IMR-90 (cell line): Measurements from ENCODE around the gene RABEP2. TPM values are rescaled to one million over a fixed set of nuclear protein-coding genes. Genes with fewer than 3 reads are reported as not detected.

ENCODE experiments used
- ATAC-seq: fragments of 200-7000 bp; cut with Tn5 transposase; 2 replicates; pipeline ENCODE4 v1.9.1; 2020; ENCODE audit warnings: low read depth, mild to moderate bottlenecking, moderate library complexity
- BruUV-seq: library from RNA; stranded (reverse); fragments of 400-500 nt; replicated peaks from 2 replicates; lab custom pipeline; 2021; lab: Mats Ljungman, UMichigan
- CTCF ChIA-PET: fragments of 300-600 bp; formaldehyde crosslinking; extraction: SDS; loops from one replicate; lab custom pipeline; 2021; ENCODE audit warnings: antibody characterized with exemption; lab: Yijun Ruan, JAX
- POLR2A ChIA-PET: fragments of 300-600 bp; sonication (Branson Sonifier 250); formaldehyde crosslinking; loops from one replicate; lab custom pipeline; 2022; ENCODE audit warnings: antibody characterized with exemption; ENCODE audit not compliant: unreplicated experiment; lab: Charles Lee
- DNase-seq: peaks from one replicate; pipeline ENCODE4 v3.0.0; 2013
- H2AFZ ChIP-seq: replicated peaks from 2 replicates; pipeline ENCODE3; 2013; ENCODE audit warnings: low read length, mild to moderate bottlenecking; ENCODE audit not compliant: poor library complexity
- H2AK5ac ChIP-seq: 2 replicates; pipeline ENCODE4 v1.6.1; 2013; ENCODE audit warnings: low read depth, low read length, inconsistent platforms
- H2AK9ac ChIP-seq: replicated peaks from 2 replicates; pipeline ENCODE3; 2013; ENCODE audit warnings: mild to moderate bottlenecking, low read depth, low read length, moderate library complexity; ENCODE audit not compliant: poor library complexity
- H2BK120ac ChIP-seq: 2 replicates; pipeline ENCODE4 v1.6.1; 2013; ENCODE audit warnings: low read depth, low read length, inconsistent platforms
- H2BK15ac ChIP-seq: 3 replicates; pipeline ENCODE4 v1.6.1; 2013; ENCODE audit warnings: low read depth, low read length, inconsistent platforms
- H2BK20ac ChIP-seq: 2 replicates; pipeline ENCODE4 v1.6.1; 2013; ENCODE audit warnings: low read depth, mild to moderate bottlenecking, inconsistent platforms, low read length, moderate library complexity
- H2BK5ac ChIP-seq: 2 replicates; pipeline ENCODE4 v1.6.1; 2013; ENCODE audit warnings: mild to moderate bottlenecking, low read depth, low read length, inconsistent platforms; ENCODE audit not compliant: poor library complexity, severe bottlenecking
- H3K14ac ChIP-seq: replicated peaks from 2 replicates; pipeline ENCODE4 v1.6.1; 2013; ENCODE audit warnings: low read depth, low read length, inconsistent platforms
- H3K18ac ChIP-seq: 2 replicates; pipeline ENCODE4 v1.6.1; 2013; ENCODE audit warnings: low read depth, low read length, control low read depth
- H3K23ac ChIP-seq: 2 replicates; pipeline ENCODE4 v1.6.1; 2013; ENCODE audit warnings: low read depth, low read length, inconsistent platforms
- H3K27ac ChIP-seq: 2 replicates; pipeline ENCODE4 v1.5.1; 2013; ENCODE audit warnings: mild to moderate bottlenecking, control low read depth, low read length; ENCODE audit not compliant: insufficient read depth
- H3K27me3 ChIP-seq: 2 replicates; pipeline ENCODE4 v1.6.1; 2013; ENCODE audit warnings: low read length; ENCODE audit not compliant: control insufficient read depth, insufficient read depth
- H3K36me3 ChIP-seq: 2 replicates; pipeline ENCODE4 v1.6.1; 2013; ENCODE audit warnings: low read length, mixed read lengths; ENCODE audit not compliant: control insufficient read depth, insufficient read depth
- H3K4ac ChIP-seq: 2 replicates; pipeline ENCODE4 v1.6.1; 2013; ENCODE audit warnings: low read depth, low read length, inconsistent platforms
- H3K4me1 ChIP-seq: 2 replicates; pipeline ENCODE4 v1.6.1; 2013; ENCODE audit warnings: low read length, mixed read lengths; ENCODE audit not compliant: control insufficient read depth, insufficient read depth
- H3K4me2 ChIP-seq: 2 replicates; pipeline ENCODE4 v1.6.1; 2013; ENCODE audit warnings: low read depth, mild to moderate bottlenecking, control low read depth, low read length, moderate library complexity
- H3K4me3 ChIP-seq: 2 replicates; pipeline ENCODE4 v1.5.1; 2013; ENCODE audit warnings: low read depth, mild to moderate bottlenecking, control low read depth, low read length, moderate library complexity; ENCODE audit not compliant: insufficient read depth
- H3K56ac ChIP-seq: 2 replicates; pipeline ENCODE4 v1.6.1; 2013; ENCODE audit warnings: low read length, inconsistent platforms; ENCODE audit not compliant: insufficient read depth; ENCODE audit errors: extremely low read depth
- H3K79me1 ChIP-seq, 2 experiments: 2 replicates each; pipeline ENCODE4 v1.6.1; 2013; ENCODE audit warnings: low read length in 2 of 2, inconsistent platforms in 1 of 2, low read depth in 1 of 2
- H3K9ac ChIP-seq: 2 replicates; pipeline ENCODE4 v1.6.1; 2013; ENCODE audit warnings: low read depth, low read length, control low read depth
- H3K9me1 ChIP-seq: 2 replicates; pipeline ENCODE4 v1.6.1; 2013; ENCODE audit warnings: low read length, inconsistent platforms; ENCODE audit not compliant: insufficient read depth
- H3K9me3 ChIP-seq: 2 replicates; pipeline ENCODE4 v1.6.1; 2013; ENCODE audit warnings: low read length; ENCODE audit not compliant: control insufficient read depth, insufficient read depth
- H4K20me1 ChIP-seq: 2 replicates; pipeline ENCODE4 v1.6.1; 2013; ENCODE audit warnings: low read length, inconsistent platforms; ENCODE audit not compliant: insufficient read depth
- H4K5ac ChIP-seq: 2 replicates; pipeline ENCODE4 v1.6.1; 2013; ENCODE audit warnings: mild to moderate bottlenecking, low read depth, low read length, control low read depth
- H4K8ac ChIP-seq, 2 experiments: 2 replicates each; pipeline ENCODE4 v1.6.1; 2013; ENCODE audit warnings: low read depth in 2 of 2, low read length in 2 of 2, control low read depth in 1 of 2, inconsistent platforms in 1 of 2
- H4K91ac ChIP-seq: 2 replicates; pipeline ENCODE4 v1.6.1; 2013; ENCODE audit warnings: low read depth, low read length, inconsistent platforms; ENCODE audit not compliant: insufficient read depth
- BHLHE40 ChIP-seq: fragments of 150-350 bp; IDR thresholded peaks from 2 replicates; pipeline ENCODE4 v1.6.1; 2016; ENCODE audit warnings: mild to moderate bottlenecking, low read depth, low read length
- CEBPB ChIP-seq: IDR thresholded peaks from 2 replicates; pipeline ENCODE4 v1.6.1; 2012; ENCODE audit warnings: low read depth, low read length, improper control_type of control experiment
- FOS ChIP-seq: fragments of 150-350 bp; IDR thresholded peaks from 2 replicates; pipeline ENCODE4 v1.6.1; 2016; ENCODE audit warnings: low read depth, low read length
- MAFK ChIP-seq: IDR thresholded peaks from 2 replicates; pipeline ENCODE4 v1.6.1; 2012; ENCODE audit warnings: low read depth, low read length, improper control_type of control experiment
- MAZ ChIP-seq: IDR thresholded peaks from 2 replicates; pipeline ENCODE4 v1.6.1; 2012; ENCODE audit warnings: low read depth, mild to moderate bottlenecking, low read length, improper control_type of control experiment, moderate library complexity, borderline replicate concordance
- MXI1 ChIP-seq: IDR thresholded peaks from 2 replicates; pipeline ENCODE4 v1.6.1; 2012; ENCODE audit warnings: low read depth, mild to moderate bottlenecking, low read length, moderate library complexity, borderline replicate concordance
- NFE2L2 ChIP-seq: fragments of 150-350 bp; IDR thresholded peaks from 2 replicates; pipeline ENCODE4 v1.6.1; 2016; ENCODE audit warnings: low read depth, mild to moderate bottlenecking, low read length
- POLR2A ChIP-seq: IDR thresholded peaks from 2 replicates; pipeline ENCODE4 v1.6.1; 2012; ENCODE audit warnings: mild to moderate bottlenecking, low read depth, low read length
- RAD21 ChIP-seq: IDR thresholded peaks from 2 replicates; pipeline ENCODE4 v1.6.1; 2012; ENCODE audit warnings: low read length, improper control_type of control experiment
- RCOR1 ChIP-seq: IDR thresholded peaks from 2 replicates; pipeline ENCODE4 v1.6.1; 2012; ENCODE audit warnings: mild to moderate bottlenecking, low read length, improper control_type of control experiment; ENCODE audit not compliant: insufficient replicate concordance
- RFX5 ChIP-seq: IDR thresholded peaks from 2 replicates; pipeline ENCODE4 v1.8.0; 2012; ENCODE audit warnings: low read depth, mild to moderate bottlenecking, low read length, moderate library complexity
- SMC3 ChIP-seq: fragments of 150-350 bp; IDR thresholded peaks from 2 replicates; pipeline ENCODE4 v1.6.1; 2016; ENCODE audit warnings: low read depth, mild to moderate bottlenecking, antibody characterized with exemption, low read length, moderate library complexity
- WGBS, 2 experiments: methylation state at CpG; one replicate each; pipeline versions ENCODE4 v1.1.5 to v1.1.7; 2013; ENCODE audit warnings: missing lambda C conversion rate in 2 of 2; ENCODE audit not compliant: insufficient read length in 1 of 2; ENCODE audit errors: extremely low coverage in 2 of 2; 5-methylcytosine and 5-hydroxymethylcytosine counted together
- dilution Hi-C: fragments of 300-500 bp; cut with HindIII; formaldehyde crosslinking; loops from one replicate; pipeline ENCODE4 v1.14.3; 2018; ENCODE audit warnings: low sequenced_read_pairs; ENCODE audit not compliant: unreplicated experiment
- in situ Hi-C: fragments of 300-500 bp; cut with MboI; formaldehyde crosslinking; loops from 3 replicates; pipeline ENCODE4 v1.14.3; 2019; ENCODE audit warnings: low sequenced_read_pairs, inconsistent platforms, mixed read lengths
- intact Hi-C: fragments of 100-400 bp; cut with micrococcal nuclease; formaldehyde crosslinking; loops from 2 replicates; pipeline ENCODE4 v1.10.0; 2022
- polyA plus RNA-seq, 3 experiments: library from polyadenylated mRNA; depleted of rRNA; stranded (reverse); fragments of >200 nt; gene quantifications; 2 replicates each; pipeline ENCODE4 v1.2.3, GENCODE V29; 2012; ENCODE audit warnings: low replicate concordance in 1 of 3
- total RNA-seq: library from RNA; depleted of rRNA; stranded (reverse); fragments of >200 nt; gene quantifications from 2 replicates; pipeline ENCODE4 v1.2.3, GENCODE V29; 2012
- TF ChIP-seq, protein P1 (sequence below): fragments of 150-350 bp; IDR thresholded peaks from 2 replicates; pipeline ENCODE4 v1.6.1; 2016; ENCODE audit warnings: low read depth, mild to moderate bottlenecking, low read length, moderate library complexity, borderline replicate concordance
- TF ChIP-seq, protein P2 (sequence below): conservative IDR thresholded peaks from 2 replicates; pipeline ENCODE4 v1.5.1; 2012; ENCODE audit warnings: mild to moderate bottlenecking, low read depth, low read length, improper control_type of control experiment
- TF ChIP-seq, protein P3 (sequence below): fragments of 150-350 bp; IDR thresholded peaks from 2 replicates; pipeline ENCODE4 v1.6.1; 2017; ENCODE audit warnings: mild to moderate bottlenecking, antibody characterized with exemption, low read length, low read depth

Gene RABEP2
- total and polyA plus RNA-seq, 2 of the 4 experiments (the other 2 are of a cell fraction) = 12.2 to 20.0 TPM

DNA sequence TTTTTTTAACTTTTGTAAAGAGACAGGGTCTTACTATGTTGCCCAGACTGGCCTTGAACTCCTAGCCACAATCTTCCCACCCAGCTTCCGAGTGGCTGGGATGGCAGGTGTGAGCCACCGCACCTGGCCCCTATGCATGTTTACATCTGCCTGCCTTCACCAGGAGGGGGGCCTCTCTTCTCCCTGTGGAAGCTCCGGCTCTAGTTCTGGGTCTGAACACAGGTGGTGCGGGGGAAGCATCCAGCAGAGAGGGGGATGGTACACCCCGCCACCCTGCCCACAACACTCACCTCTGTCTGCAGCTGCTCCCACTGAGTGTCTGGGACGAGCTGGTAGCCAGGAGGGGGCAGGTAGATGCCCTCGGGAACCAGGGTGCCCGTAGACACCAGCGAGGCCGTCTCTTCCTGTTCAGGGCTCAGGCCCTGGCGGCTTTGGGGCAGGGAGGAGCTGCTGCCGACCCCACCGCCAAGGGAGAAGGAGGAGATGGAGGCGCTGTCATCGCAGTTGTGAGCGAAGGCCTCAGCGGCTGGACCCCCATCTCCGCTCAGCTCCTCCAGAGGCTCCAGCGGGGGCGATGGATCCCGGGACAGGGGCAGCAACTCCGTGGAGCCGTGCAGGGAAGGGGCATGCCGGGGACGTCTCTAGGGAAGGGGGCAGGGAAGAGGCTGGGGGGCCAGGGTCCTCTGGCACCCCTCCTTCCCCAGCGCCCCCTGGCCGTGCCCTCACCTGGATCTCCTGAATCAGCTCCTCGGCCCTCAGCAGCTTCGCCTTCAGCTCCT lies 10.9 kb downstream of the RABEP2 start:
- BruUV-seq = no TSS peak
- POLR2A ChIA-PET = no interaction called here
- no peaks in the 10 kb centered on the region for H3K9me3 ChIP-seq
- no peak overlapping the region for H4K8ac ChIP-seq
- H3K4me2 ChIP-seq = no peak overlapping the region
- H2BK5ac ChIP-seq = no peak overlapping the region
- DNase-seq (no peak), ATAC-seq (no peak)
- H3K56ac ChIP-seq = no peak overlapping the region
- no peak overlapping the region for H3K23ac ChIP-seq
- in situ Hi-C loops = no loop called here
- H2BK15ac ChIP-seq = no peak overlapping the region
- no peak overlapping the region for H2BK20ac ChIP-seq
- H2BK120ac ChIP-seq = no peak overlapping the region
- H3K9me1 ChIP-seq = no peaks in the 10 kb centered on the region; the same call in 1 of the 2 replicates
- no peak overlapping the region for H2AK5ac ChIP-seq
- no peak overlapping the region for H4K5ac ChIP-seq
- no peak overlapping the region for H3K4me3 ChIP-seq
- H3K9ac ChIP-seq = no peak overlapping the region
- no peak overlapping the region for H2AK9ac ChIP-seq
- H3K18ac ChIP-seq = no peak overlapping the region
- no peak overlapping the region for H3K4ac ChIP-seq
- CTCF ChIA-PET = interaction anchor here (0.9 kb wide), 1 partner anchor 10 kb away, joined by 3 read pairs; no protein-coding TSS in a partner anchor
- no peaks in the 10 kb centered on the region for H3K4me1 ChIP-seq
- H3K27ac ChIP-seq = no peak overlapping the region
- dilution Hi-C loops = no loop called here
- no peaks in the 10 kb centered on the region for H3K27me3 ChIP-seq
- intact Hi-C loops = no loop called here
- no peak overlapping the region for H3K14ac ChIP-seq
- peaks cover 31% of the 10 kb centered on the region for H3K36me3 ChIP-seq
- H3K79me1 ChIP-seq = 0 out of 4 replicates have a peak, but pooled peaks cover 0 to 6% of the 10 kb centered on the region in 2 experiments
- H2AFZ ChIP-seq = no peak overlapping the region
- 98% methylated on average over 10 of the region's 29 CpGs; no CpG with 5 or more reads in 1 of the 2 experiments for WGBS, 2 experiments
- no peak overlapping the region for H4K91ac ChIP-seq
- H4K20me1 ChIP-seq = no peaks in the 10 kb centered on the region
- TF ChIP-seq POLR2A = no peak
- no peak for TF ChIP-seq RFX5
- no peak for TF ChIP-seq BHLHE40
- no peak for TF ChIP-seq MAZ
- no peak for TF ChIP-seq MXI1
- TF ChIP-seq, protein P1, sequence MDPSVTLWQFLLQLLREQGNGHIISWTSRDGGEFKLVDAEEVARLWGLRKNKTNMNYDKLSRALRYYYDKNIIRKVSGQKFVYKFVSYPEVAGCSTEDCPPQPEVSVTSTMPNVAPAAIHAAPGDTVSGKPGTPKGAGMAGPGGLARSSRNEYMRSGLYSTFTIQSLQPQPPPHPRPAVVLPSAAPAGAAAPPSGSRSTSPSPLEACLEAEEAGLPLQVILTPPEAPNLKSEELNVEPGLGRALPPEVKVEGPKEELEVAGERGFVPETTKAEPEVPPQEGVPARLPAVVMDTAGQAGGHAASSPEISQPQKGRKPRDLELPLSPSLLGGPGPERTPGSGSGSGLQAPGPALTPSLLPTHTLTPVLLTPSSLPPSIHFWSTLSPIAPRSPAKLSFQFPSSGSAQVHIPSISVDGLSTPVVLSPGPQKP = no peak
- TF ChIP-seq RAD21 = no peak
- no peak for TF ChIP-seq MAFK
- no peak for TF ChIP-seq SMC3
- TF ChIP-seq, protein P2, sequence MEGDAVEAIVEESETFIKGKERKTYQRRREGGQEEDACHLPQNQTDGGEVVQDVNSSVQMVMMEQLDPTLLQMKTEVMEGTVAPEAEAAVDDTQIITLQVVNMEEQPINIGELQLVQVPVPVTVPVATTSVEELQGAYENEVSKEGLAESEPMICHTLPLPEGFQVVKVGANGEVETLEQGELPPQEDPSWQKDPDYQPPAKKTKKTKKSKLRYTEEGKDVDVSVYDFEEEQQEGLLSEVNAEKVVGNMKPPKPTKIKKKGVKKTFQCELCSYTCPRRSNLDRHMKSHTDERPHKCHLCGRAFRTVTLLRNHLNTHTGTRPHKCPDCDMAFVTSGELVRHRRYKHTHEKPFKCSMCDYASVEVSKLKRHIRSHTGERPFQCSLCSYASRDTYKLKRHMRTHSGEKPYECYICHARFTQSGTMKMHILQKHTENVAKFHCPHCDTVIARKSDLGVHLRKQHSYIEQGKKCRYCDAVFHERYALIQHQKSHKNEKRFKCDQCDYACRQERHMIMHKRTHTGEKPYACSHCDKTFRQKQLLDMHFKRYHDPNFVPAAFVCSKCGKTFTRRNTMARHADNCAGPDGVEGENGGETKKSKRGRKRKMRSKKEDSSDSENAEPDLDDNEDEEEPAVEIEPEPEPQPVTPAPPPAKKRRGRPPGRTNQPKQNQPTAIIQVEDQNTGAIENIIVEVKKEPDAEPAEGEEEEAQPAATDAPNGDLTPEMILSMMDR = no peak
- no peak for TF ChIP-seq FOS
- no peak for TF ChIP-seq CEBPB
- no peak for TF ChIP-seq NFE2L2
- TF ChIP-seq, protein P3, sequence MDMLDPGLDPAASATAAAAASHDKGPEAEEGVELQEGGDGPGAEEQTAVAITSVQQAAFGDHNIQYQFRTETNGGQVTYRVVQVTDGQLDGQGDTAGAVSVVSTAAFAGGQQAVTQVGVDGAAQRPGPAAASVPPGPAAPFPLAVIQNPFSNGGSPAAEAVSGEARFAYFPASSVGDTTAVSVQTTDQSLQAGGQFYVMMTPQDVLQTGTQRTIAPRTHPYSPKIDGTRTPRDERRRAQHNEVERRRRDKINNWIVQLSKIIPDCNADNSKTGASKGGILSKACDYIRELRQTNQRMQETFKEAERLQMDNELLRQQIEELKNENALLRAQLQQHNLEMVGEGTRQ = no peak
- TF ChIP-seq RCOR1 = no peak
